Trophoblast cell (in vitro differentiated cells and primary cell): ENCODE measurements around the gene BFAR.

ENCODE experiments used
- DNase-seq, 2 donors: peaks; one replicate each; pipeline ENCODE4 v3.0.0-alpha.2; 2016
- H2AFZ ChIP-seq: 2 replicates; pipeline ENCODE4 v1.6.1; 2013; ENCODE audit warnings: low read length, moderate library complexity, mild to moderate bottlenecking; ENCODE audit not compliant: insufficient read depth, poor library complexity
- H2AK5ac ChIP-seq: 2 replicates; pipeline ENCODE4 v1.6.1; 2013; ENCODE audit warnings: mild to moderate bottlenecking, low read length
- H2BK120ac ChIP-seq: 2 replicates; pipeline ENCODE4 v1.6.1; 2013; ENCODE audit warnings: low read length, mild to moderate bottlenecking, moderate library complexity; ENCODE audit not compliant: insufficient read depth, poor library complexity
- H2BK12ac ChIP-seq: 2 replicates; pipeline ENCODE4 v1.6.1; 2013; ENCODE audit warnings: mild to moderate bottlenecking, low read length, moderate library complexity
- H2BK5ac ChIP-seq: 2 replicates; pipeline ENCODE4 v1.6.1; 2013; ENCODE audit warnings: low read length, low read depth, moderate library complexity, mild to moderate bottlenecking; ENCODE audit not compliant: poor library complexity
- H3K14ac ChIP-seq: 2 replicates; pipeline ENCODE4 v1.6.1; 2013; ENCODE audit warnings: mild to moderate bottlenecking, low read length
- H3K18ac ChIP-seq: 2 replicates; pipeline ENCODE4 v1.6.1; 2013; ENCODE audit warnings: mild to moderate bottlenecking, low read length
- H3K23ac ChIP-seq: 2 replicates; pipeline ENCODE4 v1.6.1; 2013; ENCODE audit warnings: low read length
- H3K27ac ChIP-seq: 2 replicates; pipeline ENCODE4 v1.5.1; 2013; ENCODE audit warnings: low read depth, mild to moderate bottlenecking, inconsistent platforms, low read length, moderate library complexity
- H3K27me3 ChIP-seq: 2 replicates; pipeline ENCODE4 v1.6.1; 2013; ENCODE audit warnings: inconsistent platforms, mild to moderate bottlenecking, low read length, moderate library complexity; ENCODE audit not compliant: insufficient read depth
- H3K36me3 ChIP-seq, 2 experiments: 1 replicate in 1 of 2; 2 replicates in 1 of 2; pipeline ENCODE4 v1.6.1; 2013; ENCODE audit warnings: low read length in 2 of 2, mild to moderate bottlenecking in 2 of 2, moderate library complexity in 1 of 2; ENCODE audit not compliant: insufficient read depth in 2 of 2, control insufficient read depth in 1 of 2
- H3K4ac ChIP-seq: 2 replicates; pipeline ENCODE4 v1.6.1; 2013; ENCODE audit warnings: low read depth, mild to moderate bottlenecking, low read length, moderate library complexity
- H3K4me1 ChIP-seq, 2 experiments: 1 replicate in 1 of 2; 2 replicates in 1 of 2; pipeline ENCODE4 v1.6.1; 2013; ENCODE audit warnings: low read length in 2 of 2, mild to moderate bottlenecking in 2 of 2, moderate library complexity in 1 of 2; ENCODE audit not compliant: insufficient read depth in 2 of 2, control insufficient read depth in 1 of 2
- H3K4me2 ChIP-seq: 2 replicates; pipeline ENCODE4 v1.6.1; 2013; ENCODE audit warnings: inconsistent platforms, mild to moderate bottlenecking, low read length, moderate library complexity
- H3K4me3 ChIP-seq: 2 replicates; pipeline ENCODE4 v1.5.1; 2013; ENCODE audit warnings: mild to moderate bottlenecking, low read depth, low read length, inconsistent platforms
- H3K79me1 ChIP-seq: one replicate; pipeline ENCODE4 v1.6.1; 2013; ENCODE audit warnings: low read length
- H3K79me2 ChIP-seq: 2 replicates; pipeline ENCODE4 v1.6.1; 2013; ENCODE audit warnings: low read length, mild to moderate bottlenecking; ENCODE audit not compliant: control insufficient read depth, insufficient read depth, poor library complexity
- H3K9ac ChIP-seq: 2 replicates; pipeline ENCODE4 v1.6.1; 2013; ENCODE audit warnings: mild to moderate bottlenecking, low read length
- H3K9me3 ChIP-seq: 2 replicates; pipeline ENCODE4 v1.6.1; 2013; ENCODE audit warnings: low read depth, mild to moderate bottlenecking, control low read depth, inconsistent platforms, low read length; ENCODE audit not compliant: insufficient read depth
- H4K12ac ChIP-seq: 2 replicates; pipeline ENCODE4 v1.6.1; 2013; ENCODE audit warnings: low read depth, mild to moderate bottlenecking, low read length, moderate library complexity
- H4K8ac ChIP-seq: 2 replicates; pipeline ENCODE4 v1.6.1; 2013; ENCODE audit warnings: low read depth, mild to moderate bottlenecking, low read length, moderate library complexity
- H4K91ac ChIP-seq: one replicate; pipeline ENCODE4 v1.6.1; 2013; ENCODE audit warnings: low read depth, mild to moderate bottlenecking, low read length, moderate library complexity
- WGBS: extraction: QIAGEN DNeasy Blood & Tissue Kit; methylation state at CpG from one replicate; pipeline ENCODE4 v1.1.7; 2013; ENCODE audit warnings: missing lambda C conversion rate; ENCODE audit not compliant: insufficient read length, insufficient coverage; ENCODE audit errors: extremely low coverage; 5-methylcytosine and 5-hydroxymethylcytosine counted together

The BFAR gene

GRCh38 chr16:14672403-14672971 is 39.7 kb downstream of the BFAR start:
- Histone ChIP-seq H3K27me3 (no peaks in the 10 kb centered on the region), H2BK5ac (no peak overlapping the region), H2AFZ (no peak overlapping the region), H4K91ac (no peak overlapping the region), H3K79me1 (no peaks in the 10 kb centered on the region), H3K27ac (no peak overlapping the region), H3K9me3 (no peaks in the 10 kb centered on the region), H3K4me2 (no peak overlapping the region), H2BK12ac (no peak overlapping the region), H3K79me2 (no peaks in the 10 kb centered on the region), H3K4ac (no peak overlapping the region), H4K12ac (no peak overlapping the region), H3K9ac (no peak overlapping the region), H3K14ac (no peak overlapping the region), H3K36me3 (peaks cover 6 to 10% of the 10 kb centered on the region in 2 experiments), H4K8ac (no peak overlapping the region), H3K4me1 (no peaks in the 10 kb centered on the region), H3K4me3 (no peak overlapping the region), H2BK120ac (no peak overlapping the region), H3K18ac (no peak overlapping the region), H2AK5ac (no peak overlapping the region), H3K23ac (no peak overlapping the region)
- no peak for DNase-seq
- no CpG with 5 or more reads among the region's 7 CpGs for WGBS

- no peak overlapping the region for H3K18ac ChIP-seq
- no peaks in the 10 kb centered on the region for H3K79me1 ChIP-seq
- H2BK5ac ChIP-seq = no peak overlapping the region
- no peaks in the 10 kb centered on the region for H3K4me1 ChIP-seq
- H2AK5ac ChIP-seq = no peak overlapping the region
- no peak overlapping the region for H3K9ac ChIP-seq
- no CpG with 5 or more reads among the region's 3 CpGs for whole genome bisulfite sequencing
- H3K4me3 ChIP-seq = no peak overlapping the region
- H3K4me2 ChIP-seq = no peak overlapping the region
- no peak overlapping the region for H2BK12ac ChIP-seq
- no peak overlapping the region for H4K8ac ChIP-seq
- no peak overlapping the region for H4K12ac ChIP-seq
- no peak overlapping the region for H3K14ac ChIP-seq
- DNase-seq = no peak
- no peak overlapping the region for H2AFZ ChIP-seq
- H2BK120ac ChIP-seq = no peak overlapping the region
- H3K9me3 ChIP-seq = peaks cover 3% of the 10 kb centered on the region
- no peak overlapping the region for H3K4ac ChIP-seq
- H3K27me3 ChIP-seq = no peaks in the 10 kb centered on the region
- H3K23ac ChIP-seq = no peak overlapping the region
- H3K79me2 ChIP-seq = no peaks in the 10 kb centered on the region
- H3K27ac ChIP-seq = no peak overlapping the region
- no peak overlapping the region for H4K91ac ChIP-seq
- H3K36me3 ChIP-seq = no peaks in the 10 kb centered on the region
These were observed 43.9 kb downstream of the BFAR start for GRCh38 chr16:14676633-14677032.

- Histone ChIP-seq H3K18ac (no peak overlapping the region), H2BK120ac (no peak overlapping the region), H3K79me1 (no peaks in the 10 kb centered on the region), H4K91ac (no peak overlapping the region), H4K8ac (no peak overlapping the region), H3K4me1 (no peaks in the 10 kb centered on the region), H2AK5ac (no peak overlapping the region), H3K9ac (no peak overlapping the region), H3K23ac (no peak overlapping the region), H3K27ac (no peak overlapping the region), H2BK12ac (no peak overlapping the region), H3K36me3 (no peaks in the 10 kb centered on the region), H3K4ac (no peak overlapping the region), H3K4me3 (no peak overlapping the region), H3K79me2 (no peaks in the 10 kb centered on the region), H3K9me3 (peaks cover 3% of the 10 kb centered on the region), H2BK5ac (no peak overlapping the region), H3K4me2 (no peak overlapping the region), H2AFZ (no peak overlapping the region), H3K27me3 (no peaks in the 10 kb centered on the region), H3K14ac (no peak overlapping the region), H4K12ac (no peak overlapping the region)
- no peak for DNase-seq
- WGBS = 100% methylated on average over 1 of the region's 5 CpGs
These were observed 44.9 kb downstream of the BFAR start for GRCh38 chr16:14677627-14678026.

GRCh38 chr16:14678748-14679497 is 46.2 kb downstream of the BFAR start:
- no peak overlapping the region for H4K12ac ChIP-seq
- H3K27ac ChIP-seq = no peak overlapping the region
- H3K4me3 ChIP-seq = no peak overlapping the region
- no peak overlapping the region for H2AK5ac ChIP-seq
- no peak overlapping the region for H4K91ac ChIP-seq
- H3K14ac ChIP-seq = no peak overlapping the region
- H3K9me3 ChIP-seq = peaks cover 3% of the 10 kb centered on the region
- H3K27me3 ChIP-seq = no peaks in the 10 kb centered on the region
- no peak overlapping the region for H2BK120ac ChIP-seq
- no peaks in the 10 kb centered on the region for H3K79me1 ChIP-seq
- H2BK5ac ChIP-seq = no peak overlapping the region
- no CpG with 5 or more reads among the region's 11 CpGs for WGBS
- no peak overlapping the region for H3K9ac ChIP-seq
- H3K4me2 ChIP-seq = no peak overlapping the region
- H3K4ac ChIP-seq = no peak overlapping the region
- H3K36me3 ChIP-seq = no peaks in the 10 kb centered on the region
- H3K79me2 ChIP-seq = no peaks in the 10 kb centered on the region
- H3K18ac ChIP-seq = no peak overlapping the region
- no peak overlapping the region for H2BK12ac ChIP-seq
- no peak overlapping the region for H2AFZ ChIP-seq
- no peak overlapping the region for H4K8ac ChIP-seq
- H3K4me1 ChIP-seq = no peaks in the 10 kb centered on the region
- H3K23ac ChIP-seq = no peak overlapping the region
- no peak for DNase-seq
